Mammary epithelial cell (primary cell): ENCODE data around the gene RNU6-9.

Source experiments
- CTCF ChIP-seq, 2 donors: IDR thresholded peaks in 1 of 2; conservative IDR thresholded peaks in 1 of 2; 2 replicates each; pipeline ENCODE4 v1.5.1; 2011 to 2012; ENCODE audit warnings: inconsistent platforms in 2 of 2, low read length in 2 of 2, mild to moderate bottlenecking in 2 of 2, control low read depth in 1 of 2, low read depth in 1 of 2; ENCODE audit not compliant: insufficient read depth in 1 of 2; ENCODE audit errors: extremely low read depth in 1 of 2
- EZH2 ChIP-seq: IDR thresholded peaks from 2 replicates; pipeline ENCODE4 v1.6.1; 2012; ENCODE audit warnings: low read length, inconsistent platforms, borderline replicate concordance

GRCh38 chr19:933553-933882 is 40.2 kb downstream of the RNU6-9 start:
- TF ChIP-seq CTCF (conservative IDR thresholded peaks at IDR 0.05 in 1 of 2, IDR thresholded peaks at IDR 0.05 in 1 of 2; ENCODE audit: extremely low read depth in 1 of 2, insufficient read depth in 1 of 2, low read depth in 1 of 2, low read length in 2 of 2) (no peak), EZH2 (no peak)
